Measurements from ENCODE around the gene RCOR1.
"Not testable (repeated sequence)": the region's sequence is repeated elsewhere in the genome, so short reads cannot be mapped to it uniquely, and the experiment has no call there.

RCOR1 gene

GRCh38 chr14:102751088-102751487 lies 158.6 kb downstream of the RCOR1 start:
- no peak for DNase-seq (ENCODE audit: low read depth)

- no peak for DNase-seq (ENCODE audit: low read depth)
Measured at GRCh38 chr14:102752239-102752847, 159.9 kb downstream of the RCOR1 start.

GRCh38 chr14:102754370-102755262 lies 162.2 kb downstream of the RCOR1 start:
- no peak for DNase-seq (ENCODE audit: low read depth)

GRCh38 chr14:102757646-102758045 lies 165.2 kb downstream of the RCOR1 start:
- DNase-seq (ENCODE audit: low read depth) = no peak

- DNase-seq (ENCODE audit: low read depth) = no peak
Measured at GRCh38 chr14:102758087-102758486, 165.6 kb downstream of the RCOR1 start.

- no peak for DNase-seq (ENCODE audit: low read depth)
Measured at GRCh38 chr14:102759456-102760187, 167.2 kb downstream of the RCOR1 start.

- no peak for DNase-seq (ENCODE audit: low read depth)
Measured at GRCh38 chr14:102760496-102761193, 168.2 kb downstream of the RCOR1 start.

- no peak for DNase-seq (ENCODE audit: low read depth)
Measured at GRCh38 chr14:102761206-102761605, 168.8 kb downstream of the RCOR1 start.

GRCh38 chr14:102764220-102764671 lies 171.8 kb downstream of the RCOR1 start:
- no peak for DNase-seq (ENCODE audit: low read depth)

GRCh38 chr14:102765770-102766169 lies 173.3 kb downstream of the RCOR1 start:
- not testable (repeated sequence) for DNase-seq (ENCODE audit: low read depth)

GRCh38 chr14:102768223-102769048 lies 176.0 kb downstream of the RCOR1 start:
- DNase-seq (ENCODE audit: low read depth) = no peak

GRCh38 chr14:102769049-102769327 lies 176.5 kb downstream of the RCOR1 start:
- DNase-seq (ENCODE audit: low read depth) = no peak

GRCh38 chr14:102770147-102771123 lies 178.0 kb downstream of the RCOR1 start:
- no peak for DNase-seq (ENCODE audit: low read depth)

- no peak for DNase-seq (ENCODE audit: low read depth)
Measured at GRCh38 chr14:102771144-102771543, 178.7 kb downstream of the RCOR1 start.

- no peak for DNase-seq (ENCODE audit: low read depth)
Measured at GRCh38 chr14:102772781-102773570, 180.5 kb downstream of the RCOR1 start.

- DNase-seq (ENCODE audit: low read depth) = peak; percentile 40
Measured at GRCh38 chr14:102774391-102775153, 182.1 kb downstream of the RCOR1 start.

GRCh38 chr14:102775855-102776760 lies 183.7 kb downstream of the RCOR1 start:
- no peak for DNase-seq (ENCODE audit: low read depth)
